HepG2 (cell line): ENCODE data around the gene TMEM108. TPM values are rescaled to one million over a fixed set of nuclear protein-coding genes. Genes with fewer than 3 reads are reported as not detected.

Experiments used
- ATAC-seq: fragments of 200-7000 bp; cut with Tn5 transposase; 3 replicates; pipeline ENCODE4 v1.9.1; 2020; ENCODE audit warnings: mild to moderate bottlenecking, moderate library complexity
- BruUV-seq: library from RNA; stranded (reverse); fragments of 400-500 nt; replicated peaks from 2 replicates; lab custom pipeline; 2021; lab: Mats Ljungman, UMichigan
- CTCF ChIA-PET: fragments of 300-600 bp; formaldehyde crosslinking; extraction: SDS; loops from one replicate; lab custom pipeline; 2021; ENCODE audit warnings: low total read pairs, inconsistent platforms, low intra/inter-chr PET ratio; lab: Yijun Ruan, JAX
- POLR2A ChIA-PET: fragments of 350-600 bp; sonication (Branson Sonifier 250); formaldehyde crosslinking; loops from one replicate; lab custom pipeline; 2020; ENCODE audit warnings: antibody characterized with exemption, inconsistent platforms; lab: Yijun Ruan, JAX
- DNase-seq: peaks from one replicate; pipeline ENCODE4 v3.0.0-alpha.2; 2015; ENCODE audit warnings: low spot score
- FAIRE-seq: peaks from 3 replicates; lab custom pipeline; 2011; peaks lifted over from hg19 to GRCh38; lab: Jason Lieb, UNC
- H2AFZ ChIP-seq: one replicate; pipeline ENCODE4 v1.6.1; 2011; ENCODE audit warnings: low read length, inconsistent platforms
- H3K27ac ChIP-seq: fragments of 300-600 bp; 3 replicates; pipeline ENCODE4 v1.8.0; 2011; ENCODE audit warnings: mixed run types, mild to moderate bottlenecking, mixed read lengths, low read length, inconsistent platforms; ENCODE audit not compliant: insufficient read depth; ENCODE audit errors: extremely low read length
- H3K27me3 ChIP-seq, 2 experiments: fragments of 200-600 bp in 1 of 2; 2 replicates in 1 of 2; 3 replicates in 1 of 2; pipeline versions ENCODE4 v1.6.0 to v1.8.0; 2011; ENCODE audit warnings: low read length in 2 of 2, mild to moderate bottlenecking in 2 of 2, moderate library complexity in 2 of 2, inconsistent platforms in 1 of 2; ENCODE audit not compliant: insufficient read depth in 2 of 2, control insufficient read depth in 1 of 2
- H3K36me3 ChIP-seq, 2 experiments: fragments of 200-600 bp in 1 of 2; replicated peaks in 1 of 2; 2 replicates in 1 of 2; 3 replicates in 1 of 2; pipeline versions ENCODE4 v1.5.1 to v1.8.0; 2011; ENCODE audit warnings: low read length in 2 of 2, inconsistent platforms in 1 of 2; ENCODE audit not compliant: insufficient read depth in 2 of 2, control insufficient read depth in 1 of 2
- H3K4me1 ChIP-seq: 2 replicates; pipeline ENCODE4 v1.5.1; 2012; ENCODE audit warnings: low read length, inconsistent platforms; ENCODE audit not compliant: insufficient read depth
- H3K4me2 ChIP-seq: 2 replicates; pipeline ENCODE4 v1.6.0; 2011; ENCODE audit warnings: low read depth, low read length, inconsistent platforms
- H3K4me3 ChIP-seq, 3 experiments: fragments of 200-600 bp in 1 of 3; sonication (generic), shearing (Covaris generic) in 1 of 3; replicated peaks in 1 of 3; 2 replicates each; pipeline ENCODE4 v1.5.1; 2011 to 2016; ENCODE audit warnings: low read length in 3 of 3, inconsistent platforms in 2 of 3, low read depth in 2 of 3, mild to moderate bottlenecking in 2 of 3, control low read depth in 1 of 3, mixed read lengths in 1 of 3; ENCODE audit not compliant: insufficient read depth in 1 of 3
- H3K79me2 ChIP-seq: one replicate; pipeline ENCODE4 v1.6.1; 2011; ENCODE audit warnings: low read length, inconsistent platforms; ENCODE audit not compliant: insufficient read depth
- H3K9ac ChIP-seq: 2 replicates; pipeline ENCODE4 v1.6.0; 2011; ENCODE audit warnings: mild to moderate bottlenecking, low read depth, low read length, inconsistent platforms; ENCODE audit not compliant: insufficient read depth
- H3K9me3 ChIP-seq: 2 replicates; pipeline ENCODE4 v1.5.1; 2012; ENCODE audit warnings: mild to moderate bottlenecking, low read length
- H4K20me1 ChIP-seq: 2 replicates; pipeline ENCODE4 v1.6.0; 2011; ENCODE audit warnings: inconsistent platforms, mild to moderate bottlenecking, low read length, moderate library complexity; ENCODE audit not compliant: insufficient read depth
- CCAR2 ChIP-seq: fragments of 200-400 bp; formaldehyde crosslinking; optimal IDR thresholded peaks from 2 replicates; pipeline ENCODE3; 2018; ENCODE audit warnings: low read depth, mild to moderate bottlenecking, low read length, moderate library complexity
- NCOA1 ChIP-seq: sonication (generic); formaldehyde crosslinking; IDR thresholded peaks from 2 replicates; pipeline ENCODE4 v1.9.0; 2021; ENCODE audit warnings: missing genetic modification reagents
- RFX3 ChIP-seq: IDR thresholded peaks from 2 replicates; pipeline ENCODE4 v1.6.1; 2016; ENCODE audit warnings: missing biosample characterization, missing genetic modification reagents
- ZNF124 ChIP-seq: sonication (generic); formaldehyde crosslinking; IDR thresholded peaks from 2 replicates; pipeline ENCODE4 v1.4.0; 2020; ENCODE audit warnings: missing genetic modification reagents
- ZNF337 ChIP-seq: sonication (generic); formaldehyde crosslinking; IDR thresholded peaks from 2 replicates; pipeline ENCODE4 v1.5.1; 2020; ENCODE audit warnings: missing genetic modification reagents, low read depth, mild to moderate bottlenecking, borderline replicate concordance
- ZNF430 ChIP-seq: sonication (generic); formaldehyde crosslinking; IDR thresholded peaks from 2 replicates; pipeline ENCODE4 v1.9.0; 2021; ENCODE audit warnings: mild to moderate bottlenecking, missing genetic modification reagents
- ZNF567 ChIP-seq: sonication (generic); formaldehyde crosslinking; IDR thresholded peaks from 2 replicates; pipeline ENCODE4 v1.8.1; 2023; ENCODE audit warnings: mild to moderate bottlenecking, missing genetic modification reagents, borderline replicate concordance
- WGBS: methylation state at CpG from one replicate; pipeline ENCODE4 v1.1.6; 2017; ENCODE audit warnings: low lambda C conversion rate; 5-methylcytosine and 5-hydroxymethylcytosine counted together
- in situ Hi-C: cut with HindIII; loops from 2 replicates; pipeline ENCODE4 v1.10.0; 2017; ENCODE audit warnings: low pct_unique_long_range_greater_than_20kb; ENCODE audit not compliant: extremely low pct_ligation_motif_present
- intact Hi-C: fragments of 100-400 bp; cut with micrococcal nuclease; formaldehyde crosslinking; loops from one replicate; pipeline ENCODE4 v1.10.0; 2022; ENCODE audit not compliant: unreplicated experiment
- polyA plus RNA-seq, 8 experiments: library from polyadenylated mRNA; depleted of rRNA in 3 of 8; stranded (reverse) in 7 of 8; unstranded in 1 of 8; fragments of >200 nt; fragmentation: Illumina TruSeq in 4 of 8; extraction: Trizol in 4 of 8; gene quantifications; 2 replicates each; pipeline versions ENCODE4 v1.2.1 to v1.2.3, GENCODE V29; 2011 to 2016; ENCODE audit warnings: low read depth in 4 of 8, missing spikeins in 1 of 8, mixed read lengths in 1 of 8; ENCODE audit not compliant: insufficient read depth in 1 of 8
- total RNA-seq, 5 experiments: library from RNA; depleted of rRNA; stranded (reverse); fragments of >200 nt; fragmentation: Illumina TruSeq; extraction: Trizol; gene quantifications; 2 replicates each; pipeline ENCODE4 v1.2.3, GENCODE V29; 2016; ENCODE audit warnings: low read depth in 1 of 5
- TF ChIP-seq, protein P1 (sequence below): sonication (generic); formaldehyde crosslinking; IDR thresholded peaks from 2 replicates; pipeline ENCODE4 v1.5.0; 2020; ENCODE audit warnings: missing genetic modification reagents, mild to moderate bottlenecking, borderline replicate concordance
- TF ChIP-seq, protein P2 (sequence below): sonication (generic); formaldehyde crosslinking; IDR thresholded peaks from 2 replicates; pipeline ENCODE4 v1.4.0; 2020; ENCODE audit warnings: missing genetic modification reagents, mild to moderate bottlenecking, borderline replicate concordance
- TF ChIP-seq, protein P3 (sequence below): sonication (generic); formaldehyde crosslinking; IDR thresholded peaks from 2 replicates; pipeline ENCODE4 v1.4.0; 2020; ENCODE audit warnings: low read depth, mild to moderate bottlenecking, missing genetic modification reagents

Gene TMEM108
- total and polyA plus RNA-seq, 2 of the 13 experiments (the other 11 are each of a cell fraction or from before 2014, with no cell fraction given) = not detected

DNA sequence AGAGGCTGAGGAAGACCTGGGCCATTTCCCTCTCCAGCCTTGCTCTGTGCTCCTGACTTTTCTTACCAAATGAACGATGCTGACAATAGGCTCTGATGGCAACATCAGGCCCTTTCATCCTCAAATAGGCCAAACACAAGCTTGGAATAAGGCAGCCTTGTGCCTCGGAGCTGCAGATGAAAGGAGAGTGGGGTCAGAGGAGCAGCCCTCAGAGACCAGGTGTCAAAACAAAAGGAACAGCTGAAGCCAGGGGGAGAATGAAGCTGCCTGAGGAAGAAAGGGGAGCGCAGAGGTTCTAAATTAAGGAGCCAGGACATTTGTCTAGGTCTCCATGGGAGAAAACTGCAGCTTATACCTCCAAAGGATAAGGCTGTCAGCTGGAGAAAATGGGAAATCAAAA, 366.7 kb downstream of the TMEM108 start:
- TF ChIP-seq ZNF567 (CRISPR knock-in tag) = no peak
- TF ChIP-seq, protein P1, sequence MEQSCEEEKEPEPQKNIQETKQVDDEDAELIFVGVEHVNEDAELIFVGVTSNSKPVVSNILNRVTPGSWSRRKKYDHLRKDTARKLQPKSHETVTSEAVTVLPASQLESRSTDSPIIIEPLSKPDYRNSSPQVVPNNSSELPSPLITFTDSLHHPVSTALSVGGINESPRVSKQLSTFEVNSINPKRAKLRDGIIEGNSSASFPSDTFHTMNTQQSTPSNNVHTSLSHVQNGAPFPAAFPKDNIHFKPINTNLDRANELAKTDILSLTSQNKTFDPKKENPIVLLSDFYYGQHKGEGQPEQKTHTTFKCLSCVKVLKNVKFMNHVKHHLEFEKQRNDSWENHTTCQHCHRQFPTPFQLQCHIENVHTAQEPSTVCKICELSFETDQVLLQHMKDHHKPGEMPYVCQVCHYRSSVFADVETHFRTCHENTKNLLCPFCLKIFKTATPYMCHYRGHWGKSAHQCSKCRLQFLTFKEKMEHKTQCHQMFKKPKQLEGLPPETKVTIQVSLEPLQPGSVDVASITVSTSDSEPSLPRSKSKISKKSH (CRISPR knock-in tag) = no peak
- TF ChIP-seq CCAR2 = no peak
- no peak for TF ChIP-seq NCOA1 (CRISPR knock-in tag)
- TF ChIP-seq ZNF337 (CRISPR knock-in tag) = no peak
- TF ChIP-seq, protein P2, sequence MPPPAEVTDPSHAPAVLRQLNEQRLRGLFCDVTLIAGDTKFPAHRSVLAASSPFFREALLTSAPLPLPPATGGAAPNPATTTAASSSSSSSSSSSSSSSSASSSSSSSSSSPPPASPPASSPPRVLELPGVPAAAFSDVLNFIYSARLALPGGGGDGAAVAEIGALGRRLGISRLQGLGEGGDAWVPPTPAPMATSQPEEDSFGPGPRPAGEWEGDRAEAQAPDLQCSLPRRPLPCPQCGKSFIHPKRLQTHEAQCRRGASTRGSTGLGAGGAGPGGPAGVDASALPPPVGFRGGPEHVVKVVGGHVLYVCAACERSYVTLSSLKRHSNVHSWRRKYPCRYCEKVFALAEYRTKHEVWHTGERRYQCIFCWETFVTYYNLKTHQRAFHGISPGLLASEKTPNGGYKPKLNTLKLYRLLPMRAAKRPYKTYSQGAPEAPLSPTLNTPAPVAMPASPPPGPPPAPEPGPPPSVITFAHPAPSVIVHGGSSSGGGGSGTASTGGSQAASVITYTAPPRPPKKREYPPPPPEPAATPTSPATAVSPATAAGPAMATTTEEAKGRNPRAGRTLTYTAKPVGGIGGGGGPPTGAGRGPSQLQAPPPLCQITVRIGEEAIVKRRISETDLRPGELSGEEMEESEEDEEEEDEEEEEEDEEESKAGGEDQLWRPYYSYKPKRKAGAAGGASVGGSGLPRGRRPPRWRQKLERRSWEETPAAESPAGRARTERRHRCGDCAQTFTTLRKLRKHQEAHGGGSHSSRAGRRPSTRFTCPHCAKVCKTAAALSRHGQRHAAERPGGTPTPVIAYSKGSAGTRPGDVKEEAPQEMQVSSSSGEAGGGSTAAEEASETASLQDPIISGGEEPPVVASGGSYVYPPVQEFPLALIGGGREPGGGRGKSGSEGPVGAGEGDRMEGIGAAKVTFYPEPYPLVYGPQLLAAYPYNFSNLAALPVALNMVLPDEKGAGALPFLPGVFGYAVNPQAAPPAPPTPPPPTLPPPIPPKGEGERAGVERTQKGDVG (CRISPR knock-in tag) = no peak
- no peak for TF ChIP-seq ZNF430 (CRISPR knock-in tag)
- TF ChIP-seq ZNF124 (CRISPR knock-in tag) = no peak
- no peak for TF ChIP-seq RFX3 (CRISPR knock-in tag)
- TF ChIP-seq, protein P3, sequence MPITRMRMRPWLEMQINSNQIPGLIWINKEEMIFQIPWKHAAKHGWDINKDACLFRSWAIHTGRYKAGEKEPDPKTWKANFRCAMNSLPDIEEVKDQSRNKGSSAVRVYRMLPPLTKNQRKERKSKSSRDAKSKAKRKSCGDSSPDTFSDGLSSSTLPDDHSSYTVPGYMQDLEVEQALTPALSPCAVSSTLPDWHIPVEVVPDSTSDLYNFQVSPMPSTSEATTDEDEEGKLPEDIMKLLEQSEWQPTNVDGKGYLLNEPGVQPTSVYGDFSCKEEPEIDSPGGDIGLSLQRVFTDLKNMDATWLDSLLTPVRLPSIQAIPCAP (CRISPR knock-in tag) = no peak
- DNase-seq = no peak
- H3K4me3 ChIP-seq = no peak overlapping the region
- 15% methylated on average over 3 of the region's 3 CpGs for WGBS
- no peaks in the 10 kb centered on the region for H4K20me1 ChIP-seq
- no peak overlapping the region for H2AFZ ChIP-seq
- intact Hi-C loops = no loop called here
- ChIA-PET CTCF (no interaction called here), POLR2A (no interaction called here)
- no peaks in the 10 kb centered on the region for H3K79me2 ChIP-seq
- no TSS peak for BruUV-seq
- no peak overlapping the region for H3K4me2 ChIP-seq
- FAIRE-seq = no peak
- H3K9me3 ChIP-seq = no peaks in the 10 kb centered on the region
- no peak for ATAC-seq
- in situ Hi-C loops = no loop called here
- H3K27me3 ChIP-seq = peaks cover 0 to 4% of the 10 kb centered on the region in 2 experiments; a peak in 1 of 5 replicates
- H3K9ac ChIP-seq = no peak overlapping the region
- H3K27ac ChIP-seq = no peak overlapping the region
- no peaks in the 10 kb centered on the region for H3K36me3 ChIP-seq
- H3K4me1 ChIP-seq = no peaks in the 10 kb centered on the region
